ENCODE results near the gene ADAM33. TPM values are rescaled to one million over a fixed set of nuclear protein-coding genes. Genes with fewer than 3 reads are reported as not detected.

Gene ADAM33
- 10 to 100 TPM in 1 of 4 donors, 1 to 10 TPM in 1, under 1 TPM in 2; 0.22 to 10.9 (median 3.9) TPM for polyA plus RNA-seq
- long read RNA-seq, donor 1, partial matches to known transcripts: 6 of 6 reads
- long read RNA-seq, donor 1, other reads (novel, unspliced or antisense): 0 of 6 reads
- long read RNA-seq, donor 2: 0 reads
- long read RNA-seq, donor 3: 0 reads
- long read RNA-seq, donor 4: 0 reads
- long read RNA-seq, donor 5: 0 reads
- long read RNA-seq, donor 6: 0 reads
- long read RNA-seq, donor 7: 0 reads
- long read RNA-seq, donor 8, partial matches to known transcripts: 0 of 1 reads
- long read RNA-seq, donor 8, other reads (novel, unspliced or antisense): 0 of 1 reads
- long read RNA-seq, donor 9: 0 reads
- long read RNA-seq, donor 10, partial matches to known transcripts: 0 of 1 reads
- long read RNA-seq, donor 10, other reads (novel, unspliced or antisense): 0 of 1 reads

GRCh38 chr20:3681931-3682781 lies at the start of gene ADAM33:
Gene ADAM33 (minus strand): TSS chr20:3682010. CDS start chr20:3682004, 6 bp downstream.
- peaks cover 0 to 3% (median 2%) of the 10 kb centered on the region in 3 donors for H3K4me1 ChIP-seq (ENCODE audit: control insufficient read depth in 3 of 3, insufficient read depth in 2 of 3, low read depth in 1 of 3, low read length in 2 of 3)
- peaks cover 0 to 63% (median 4%) of the 10 kb centered on the region in 3 donors for H3K27me3 ChIP-seq (ENCODE audit: control insufficient read depth in 3 of 3, insufficient read depth in 3 of 3, low read length in 3 of 3)
- peak within 1 kb of the TSS in 2 of 3 donors; percentile 18 to 45 for H3K27ac ChIP-seq (ENCODE audit: low read depth in 1 of 3, low read length in 2 of 3)
- no peak for FAIRE-seq
- H3K9me3 ChIP-seq (ENCODE audit: control insufficient read depth in 2 of 2, insufficient read depth in 1 of 2, low read depth in 1 of 2, low read length in 1 of 2): no peaks in the 10 kb centered on the region
- peak within 1 kb of the TSS in 2 of 3 donors; percentile 20 to 47 for H3K4me3 ChIP-seq (ENCODE audit: low read depth in 1 of 3, low read length in 3 of 3)
- DNase-seq: peak in 1 of 2 donors; percentile 19
- WGBS, 3 donors: 5 to 9% (median 7%) methylated on average over 59 to 65 of the region's 65 CpGs
- H3K36me3 ChIP-seq (ENCODE audit: control insufficient read depth in 3 of 3, insufficient read depth in 2 of 3, low read depth in 1 of 3, low read length in 3 of 3): no peaks in the 10 kb centered on the region

- WGBS, 3 donors: 80 to 86% (median 84%) methylated on average over 12 of the region's 12 CpGs
- Histone ChIP-seq H3K36me3 (ENCODE audit: control insufficient read depth in 3 of 3, insufficient read depth in 2 of 3, low read depth in 1 of 3, low read length in 3 of 3) (no peaks in the 10 kb centered on the region), H3K9me3 (ENCODE audit: control insufficient read depth in 2 of 2, insufficient read depth in 1 of 2, low read depth in 1 of 2, low read length in 1 of 2) (no peaks in the 10 kb centered on the region), H3K4me1 (ENCODE audit: control insufficient read depth in 3 of 3, insufficient read depth in 2 of 3, low read depth in 1 of 3, low read length in 2 of 3) (peaks cover 0 to 5% (median 0%) of the 10 kb centered on the region in 3 donors), H3K27ac (ENCODE audit: low read depth in 1 of 3, low read length in 2 of 3) (no peak overlapping the region), H3K4me3 (ENCODE audit: low read depth in 1 of 3, low read length in 3 of 3) (no peak overlapping the region), H3K27me3 (ENCODE audit: control insufficient read depth in 3 of 3, insufficient read depth in 3 of 3, low read length in 3 of 3) (peaks cover 2 to 34% (median 6%) of the 10 kb centered on the region in 3 donors)
- FAIRE-seq (no peak), DNase-seq (no peak)
Measured at GRCh38 chr20:3730803-3731672, 49.2 kb upstream of the ADAM33 start.

- H3K4me3 ChIP-seq (ENCODE audit: low read depth in 1 of 3, low read length in 3 of 3): no peak overlapping the region
- H3K36me3 ChIP-seq (ENCODE audit: control insufficient read depth in 3 of 3, insufficient read depth in 2 of 3, low read depth in 1 of 3, low read length in 3 of 3): no peaks in the 10 kb centered on the region
- FAIRE-seq (no peak), DNase-seq (no peak)
- H3K4me1 ChIP-seq (ENCODE audit: control insufficient read depth in 3 of 3, insufficient read depth in 2 of 3, low read depth in 1 of 3, low read length in 2 of 3): peaks cover 0 to 5% (median 0%) of the 10 kb centered on the region in 3 donors
- no peaks in the 10 kb centered on the region for H3K9me3 ChIP-seq (ENCODE audit: control insufficient read depth in 2 of 2, insufficient read depth in 1 of 2, low read depth in 1 of 2, low read length in 1 of 2)
- H3K27me3 ChIP-seq (ENCODE audit: control insufficient read depth in 3 of 3, insufficient read depth in 3 of 3, low read length in 3 of 3): peaks cover 2 to 34% (median 6%) of the 10 kb centered on the region in 3 donors
- 59 to 67% (median 62%) methylated on average over 8 of the region's 8 CpGs for WGBS, 3 donors
- no peak overlapping the region for H3K27ac ChIP-seq (ENCODE audit: low read depth in 1 of 3, low read length in 2 of 3)
Measured at GRCh38 chr20:3729811-3730540, 48.2 kb upstream of the ADAM33 start.

- Histone ChIP-seq H3K27me3 (ENCODE audit: control insufficient read depth in 3 of 3, insufficient read depth in 3 of 3, low read length in 3 of 3) (peaks cover 2 to 34% (median 6%) of the 10 kb centered on the region in 3 donors), H3K36me3 (ENCODE audit: control insufficient read depth in 3 of 3, insufficient read depth in 2 of 3, low read depth in 1 of 3, low read length in 3 of 3) (no peaks in the 10 kb centered on the region), H3K27ac (ENCODE audit: low read depth in 1 of 3, low read length in 2 of 3) (no peak overlapping the region), H3K4me1 (ENCODE audit: control insufficient read depth in 3 of 3, insufficient read depth in 2 of 3, low read depth in 1 of 3, low read length in 2 of 3) (peaks cover 0 to 5% (median 0%) of the 10 kb centered on the region in 3 donors), H3K9me3 (ENCODE audit: control insufficient read depth in 2 of 2, insufficient read depth in 1 of 2, low read depth in 1 of 2, low read length in 1 of 2) (no peaks in the 10 kb centered on the region), H3K4me3 (ENCODE audit: low read depth in 1 of 3, low read length in 3 of 3) (no peak overlapping the region)
- no peak for FAIRE-seq
- DNase-seq: no peak
- 80 to 93% (median 90%) methylated on average over 4 to 6 of the region's 6 CpGs for WGBS, 3 donors
Measured at GRCh38 chr20:3729378-3729777, 47.6 kb upstream of the ADAM33 start.

- DNase-seq (no peak), FAIRE-seq (no peak)
- H3K36me3 ChIP-seq (ENCODE audit: control insufficient read depth in 3 of 3, insufficient read depth in 2 of 3, low read depth in 1 of 3, low read length in 3 of 3): no peaks in the 10 kb centered on the region
- peaks cover 0 to 3% (median 0%) of the 10 kb centered on the region in 3 donors for H3K4me1 ChIP-seq (ENCODE audit: control insufficient read depth in 3 of 3, insufficient read depth in 2 of 3, low read depth in 1 of 3, low read length in 2 of 3)
- 67 to 84% (median 70%) methylated on average over 3 of the region's 3 CpGs for WGBS, 3 donors
- H3K9me3 ChIP-seq (ENCODE audit: control insufficient read depth in 2 of 2, insufficient read depth in 1 of 2, low read depth in 1 of 2, low read length in 1 of 2): no peaks in the 10 kb centered on the region
- H3K27me3 ChIP-seq (ENCODE audit: control insufficient read depth in 3 of 3, insufficient read depth in 3 of 3, low read length in 3 of 3): peaks cover 2 to 34% (median 6%) of the 10 kb centered on the region in 3 donors
- no peak overlapping the region for H3K4me3 ChIP-seq (ENCODE audit: low read depth in 1 of 3, low read length in 3 of 3)
- no peak overlapping the region for H3K27ac ChIP-seq (ENCODE audit: low read depth in 1 of 3, low read length in 2 of 3)
Measured at GRCh38 chr20:3728876-3729275, 47.1 kb upstream of the ADAM33 start.

GRCh38 chr20:3728354-3728753 lies 46.5 kb upstream of the ADAM33 start:
- Histone ChIP-seq H3K4me1 (ENCODE audit: control insufficient read depth in 3 of 3, insufficient read depth in 2 of 3, low read depth in 1 of 3, low read length in 2 of 3) (peaks cover 0 to 3% (median 0%) of the 10 kb centered on the region in 3 donors), H3K27me3 (ENCODE audit: control insufficient read depth in 3 of 3, insufficient read depth in 3 of 3, low read length in 3 of 3) (peaks cover 2 to 30% (median 6%) of the 10 kb centered on the region in 3 donors), H3K4me3 (ENCODE audit: low read depth in 1 of 3, low read length in 3 of 3) (no peak overlapping the region), H3K27ac (ENCODE audit: low read depth in 1 of 3, low read length in 2 of 3) (no peak overlapping the region), H3K36me3 (ENCODE audit: control insufficient read depth in 3 of 3, insufficient read depth in 2 of 3, low read depth in 1 of 3, low read length in 3 of 3) (no peaks in the 10 kb centered on the region), H3K9me3 (ENCODE audit: control insufficient read depth in 2 of 2, insufficient read depth in 1 of 2, low read depth in 1 of 2, low read length in 1 of 2) (no peaks in the 10 kb centered on the region)
- 43 to 79% (median 74%) methylated on average over 5 of the region's 5 CpGs for WGBS, 3 donors
- FAIRE-seq (no peak), DNase-seq (no peak)

- no peak for DNase-seq
- FAIRE-seq: no peak
- H3K27ac ChIP-seq (ENCODE audit: low read depth in 1 of 3, low read length in 2 of 3): no peak overlapping the region
- H3K9me3 ChIP-seq (ENCODE audit: control insufficient read depth in 2 of 2, insufficient read depth in 1 of 2, low read depth in 1 of 2, low read length in 1 of 2): no peaks in the 10 kb centered on the region
- H3K4me1 ChIP-seq (ENCODE audit: control insufficient read depth in 3 of 3, insufficient read depth in 2 of 3, low read depth in 1 of 3, low read length in 2 of 3): peaks cover 0 to 3% (median 0%) of the 10 kb centered on the region in 3 donors
- 29 to 40% (median 33%) methylated on average over 11 of the region's 11 CpGs for WGBS, 3 donors
- H3K36me3 ChIP-seq (ENCODE audit: control insufficient read depth in 3 of 3, insufficient read depth in 2 of 3, low read depth in 1 of 3, low read length in 3 of 3): no peaks in the 10 kb centered on the region
- H3K4me3 ChIP-seq (ENCODE audit: low read depth in 1 of 3, low read length in 3 of 3): no peak overlapping the region
- H3K27me3 ChIP-seq (ENCODE audit: control insufficient read depth in 3 of 3, insufficient read depth in 3 of 3, low read length in 3 of 3): peaks cover 0 to 22% (median 3%) of the 10 kb centered on the region in 3 donors
Measured at GRCh38 chr20:3727401-3728021, 45.7 kb upstream of the ADAM33 start.

Measured in small intestine (tissue), 16 donors.